SK-N-SH (cell line): ENCODE results near the gene BOK. TPM values are rescaled to one million over a fixed set of nuclear protein-coding genes. Genes with fewer than 3 reads are reported as not detected.
"Not testable (repeated sequence)": the region's sequence is repeated elsewhere in the genome, so short reads cannot be mapped to it uniquely, and the experiment has no call there.

ENCODE experiments used
- CTCF ChIA-PET: fragments of 300-600, 350-600 bp; formaldehyde crosslinking; extraction: SDS; loops from one replicate; lab custom pipeline; 2021; lab: Yijun Ruan, JAX
- POLR2A ChIA-PET: fragments of 350-600 bp; sonication (Branson Sonifier 250); formaldehyde crosslinking; extraction: SDS; loops from one replicate; lab custom pipeline; 2020; ENCODE audit warnings: antibody characterized with exemption, inconsistent platforms; lab: Yijun Ruan, JAX
- DNase-seq: peaks from one replicate; pipeline ENCODE4 v3.0.0; 2012
- H2AFZ ChIP-seq: fragments of 200-600 bp; sonication (generic); 2 replicates; pipeline ENCODE4 v1.8.1; 2016; ENCODE audit warnings: antibody characterized with exemption, mild to moderate bottlenecking, low read depth
- H3F3A ChIP-seq: fragments of 200-600 bp; sonication (generic); replicated peaks from 2 replicates; pipeline ENCODE3; 2016; ENCODE audit warnings: antibody characterized with exemption, mild to moderate bottlenecking; ENCODE audit not compliant: insufficient read depth
- H3K27ac ChIP-seq, 2 experiments: fragments of 200-500 bp in 1 of 2; fragments of 200-600 bp in 1 of 2; sonication (Bioruptor generic) in 1 of 2; sonication (generic), shearing (Covaris generic) in 1 of 2; 2 replicates each; pipeline versions ENCODE4 v1.5.1 to v1.6.1; 2014 to 2016; ENCODE audit warnings: low read depth in 2 of 2, inconsistent platforms in 1 of 2, low read length in 1 of 2, mild to moderate bottlenecking in 1 of 2, mixed read lengths in 1 of 2
- H3K27me3 ChIP-seq: fragments of 200-600 bp; sonication (generic), shearing (Covaris generic); 2 replicates; pipeline ENCODE4 v1.6.1; 2016; ENCODE audit warnings: mixed run types; ENCODE audit not compliant: insufficient read depth
- H3K36me3 ChIP-seq, 2 experiments: fragments of 200-500 bp in 1 of 2; fragments of 200-600 bp in 1 of 2; sonication (Bioruptor generic) in 1 of 2; sonication (generic) in 1 of 2; replicated peaks in 1 of 2; 2 replicates each; pipeline versions ENCODE3 to v1.5.1; 2014 to 2016; ENCODE audit warnings: low read length in 1 of 2, mild to moderate bottlenecking in 1 of 2; ENCODE audit not compliant: insufficient read depth in 2 of 2, control insufficient read depth in 1 of 2
- H3K4me1 ChIP-seq, 2 experiments: fragments of 200-500 bp in 1 of 2; fragments of 200-600 bp in 1 of 2; sonication (Bioruptor generic) in 1 of 2; sonication (generic), shearing (Covaris generic) in 1 of 2; 2 replicates each; pipeline versions ENCODE4 v1.5.1 to v1.6.1; 2014 to 2016; ENCODE audit warnings: low read depth in 1 of 2, low read length in 1 of 2, mixed run types in 1 of 2; ENCODE audit not compliant: insufficient read depth in 2 of 2, control insufficient read depth in 1 of 2
- H3K4me2 ChIP-seq: fragments of 200-600 bp; sonication (generic), shearing (Covaris generic); 2 replicates; pipeline ENCODE4 v1.6.1; 2017; ENCODE audit warnings: mixed run types
- H3K4me3 ChIP-seq, 2 experiments: fragments of 200-500 bp in 1 of 2; fragments of 200-600 bp in 1 of 2; sonication (Bioruptor generic) in 1 of 2; sonication (generic), shearing (Covaris generic) in 1 of 2; 2 replicates each; pipeline versions ENCODE4 v1.5.1 to v1.8.1; 2014 to 2016; ENCODE audit warnings: low read depth in 2 of 2, inconsistent platforms in 1 of 2, low read length in 1 of 2, mild to moderate bottlenecking in 1 of 2, mixed read lengths in 1 of 2, moderate library complexity in 1 of 2
- H3K79me2 ChIP-seq: fragments of 200-600 bp; sonication (generic); 2 replicates; pipeline ENCODE4 v1.8.1; 2017; ENCODE audit warnings: mild to moderate bottlenecking; ENCODE audit not compliant: insufficient read depth
- H3K9ac ChIP-seq: fragments of 200-600 bp; sonication (generic); 2 replicates; pipeline ENCODE4 v1.6.1; 2017; ENCODE audit warnings: mixed run types
- H3K9me2 ChIP-seq: fragments of 200-600 bp; sonication (generic); 2 replicates; pipeline ENCODE4 v1.6.1; 2017; ENCODE audit warnings: mixed run types
- H3K9me3 ChIP-seq: fragments of 200-600 bp; sonication (generic); 2 replicates; pipeline ENCODE4 v1.6.1; 2017; ENCODE audit warnings: mixed run types, mild to moderate bottlenecking, moderate library complexity
- H4K20me1 ChIP-seq: fragments of 200-600 bp; sonication (generic); 2 replicates; pipeline ENCODE4 v1.6.1; 2017; ENCODE audit warnings: mild to moderate bottlenecking, mixed run types; ENCODE audit not compliant: insufficient read depth
- CHD2 ChIP-seq: fragments of 150-350 bp; IDR thresholded peaks from 2 replicates; pipeline ENCODE4 v1.6.1; 2018; ENCODE audit warnings: low read length; ENCODE audit not compliant: partially characterized antibody
- CTCF ChIP-seq: fragments of 200-600 bp; sonication (generic); IDR thresholded peaks from 2 replicates; pipeline ENCODE4 v1.6.1; 2017; ENCODE audit warnings: antibody characterized with exemption, mild to moderate bottlenecking, moderate library complexity
- ELF1 ChIP-seq: IDR thresholded peaks from 2 replicates; pipeline ENCODE4 v1.4.0; 2012
- EZH2phosphoT487 ChIP-seq: fragments of 200-600 bp; sonication (generic); IDR thresholded peaks from 2 replicates; pipeline ENCODE4 v1.6.1; 2017; ENCODE audit warnings: low read depth, mixed run types, mild to moderate bottlenecking, antibody characterized with exemption, moderate library complexity, borderline replicate concordance
- FOXM1 ChIP-seq: IDR thresholded peaks from 2 replicates; pipeline ENCODE4 v1.4.0; 2012; ENCODE audit warnings: low read depth, mild to moderate bottlenecking
- GABPA ChIP-seq: IDR thresholded peaks from 2 replicates; pipeline ENCODE4 v1.4.0; 2012; ENCODE audit warnings: low read depth, mild to moderate bottlenecking
- GATA2 ChIP-seq: sonication (generic); formaldehyde crosslinking; IDR thresholded peaks from 2 replicates; pipeline ENCODE4 v1.5.0; 2020; ENCODE audit warnings: mild to moderate bottlenecking, missing genetic modification reagents
- IRF3 ChIP-seq: fragments of 150-350 bp; IDR thresholded peaks from 2 replicates; pipeline ENCODE4 v1.6.1; 2016; ENCODE audit warnings: mild to moderate bottlenecking, low read depth, low read length
- JUND ChIP-seq: IDR thresholded peaks from 2 replicates; pipeline ENCODE4 v1.4.0; 2012
- MAX ChIP-seq: IDR thresholded peaks from 2 replicates; pipeline ENCODE4 v1.4.0; 2012; ENCODE audit warnings: low read depth
- NRF1 ChIP-seq: IDR thresholded peaks from 2 replicates; pipeline ENCODE4 v1.6.1; 2012; ENCODE audit warnings: low read depth, mild to moderate bottlenecking, low read length
- RAD21 ChIP-seq: IDR thresholded peaks from 2 replicates; pipeline ENCODE4 v1.6.1; 2012; ENCODE audit warnings: mild to moderate bottlenecking, low read length
- RXRA ChIP-seq: IDR thresholded peaks from 2 replicates; pipeline ENCODE4 v1.4.0; 2012; ENCODE audit warnings: low read depth, mild to moderate bottlenecking, borderline replicate concordance
- SIN3A ChIP-seq: IDR thresholded peaks from 2 replicates; pipeline ENCODE4 v1.6.1; 2012; ENCODE audit warnings: low read depth, mild to moderate bottlenecking, low read length, moderate library complexity, borderline replicate concordance
- ZBTB33 ChIP-seq: IDR thresholded peaks from 2 replicates; pipeline ENCODE4 v1.4.0; 2012; ENCODE audit warnings: low read depth, borderline replicate concordance
- WGBS: methylation state at CpG from one replicate; pipeline ENCODE4 v1.1.6; 2017; ENCODE audit warnings: low lambda C conversion rate; 5-methylcytosine and 5-hydroxymethylcytosine counted together
- polyA plus RNA-seq, 3 experiments: library from polyadenylated mRNA; depleted of rRNA; stranded (reverse); fragments of >200 nt; gene quantifications; 2 replicates each; pipeline ENCODE4 v1.2.3, GENCODE V29; 2012

BOK gene
- polyA plus RNA-seq, 1 of the 3 experiments (the other 2 are of a cell fraction), result 1.7 TPM

GRCh38 chr2:241522477-241522876, 36.1 kb upstream of the BOK start (continued):
- no peak for TF ChIP-seq MAX
- no peak for TF ChIP-seq FOXM1
- TF ChIP-seq NRF1, result no peak
- TF ChIP-seq IRF3, result no peak

- DNase-seq, H3K4me1 ChIP-seq, H3K4me2 ChIP-seq, H3K9me2 ChIP-seq, H3K27me3 ChIP-seq, CTCF ChIA-PET, H3K9ac ChIP-seq, H3F3A ChIP-seq, H2AFZ ChIP-seq, H3K79me2 ChIP-seq, H3K4me3 ChIP-seq, H3K27ac ChIP-seq, POLR2A ChIA-PET, H3K9me3 ChIP-seq, H3K36me3 ChIP-seq, H4K20me1 ChIP-seq: not testable (repeated sequence)
- 63% methylated on average over 31 of the region's 31 CpGs for WGBS
Measured at GRCh38 chr2:241525818-241526780, 32.4 kb upstream of the BOK start.

- H2AFZ ChIP-seq, result no peak overlapping the region
- no peak overlapping the region for H3K4me2 ChIP-seq
- H3K27me3 ChIP-seq, result no peaks in the 10 kb centered on the region
- no peaks in the 10 kb centered on the region for H3F3A ChIP-seq
- H4K20me1 ChIP-seq, result no peaks in the 10 kb centered on the region
- H3K79me2 ChIP-seq, result no peaks in the 10 kb centered on the region
- H3K4me3 ChIP-seq, result no peak overlapping the region
- H3K9me3 ChIP-seq, result no peaks in the 10 kb centered on the region
- ChIA-PET POLR2A (no interaction called here), CTCF (no interaction called here)
- H3K9ac ChIP-seq, result no peak overlapping the region
- no peak for DNase-seq
- peaks cover 0 to 7% of the 10 kb centered on the region in 2 experiments; a peak in 1 of 4 replicates for H3K4me1 ChIP-seq
- 57% methylated on average over 7 of the region's 8 CpGs for WGBS
- H3K9me2 ChIP-seq, result no peaks in the 10 kb centered on the region
- H3K36me3 ChIP-seq, result no peaks in the 10 kb centered on the region
- no peak overlapping the region for H3K27ac ChIP-seq
- TF ChIP-seq SIN3A, result no peak
- TF ChIP-seq CHD2, result no peak
- TF ChIP-seq EZH2phosphoT487, result no peak
- TF ChIP-seq ZBTB33, result no peak
- no peak for TF ChIP-seq GABPA
- TF ChIP-seq IRF3, result no peak
- TF ChIP-seq JUND, result no peak
- no peak for TF ChIP-seq RAD21
- TF ChIP-seq CTCF, result no peak
- no peak for TF ChIP-seq FOXM1
- TF ChIP-seq RXRA, result no peak
- no peak for TF ChIP-seq GATA2 (CRISPR knock-in tag)
- no peak for TF ChIP-seq ELF1
Measured at GRCh38 chr2:241530571-241530970, 28.0 kb upstream of the BOK start.
